Breast epithelium (tissue), 3 donors: ENCODE measurements around the gene MALRD1.

Experiments
- POLR2A ChIP-seq: fragments of 450-650 bp; IDR thresholded peaks from one replicate; pipeline ENCODE4 v1.6.1; 2016; ENCODE audit warnings: antibody characterized with exemption, mild to moderate bottlenecking, moderate library complexity
- POLR2AphosphoS5 ChIP-seq, 3 donors: sonication (generic); formaldehyde crosslinking; IDR thresholded peaks; one replicate each; pipeline ENCODE4 v1.6.1; 2017; ENCODE audit warnings: antibody characterized with exemption in 3 of 3
- TF ChIP-seq, protein P1 (sequence below), 3 donors: fragments of 450-650 bp; IDR thresholded peaks; one replicate each; pipeline ENCODE4 v1.5.1; 2016 to 2017; ENCODE audit warnings: antibody characterized with exemption in 3 of 3, mild to moderate bottlenecking in 3 of 3, moderate library complexity in 3 of 3

DNA sequence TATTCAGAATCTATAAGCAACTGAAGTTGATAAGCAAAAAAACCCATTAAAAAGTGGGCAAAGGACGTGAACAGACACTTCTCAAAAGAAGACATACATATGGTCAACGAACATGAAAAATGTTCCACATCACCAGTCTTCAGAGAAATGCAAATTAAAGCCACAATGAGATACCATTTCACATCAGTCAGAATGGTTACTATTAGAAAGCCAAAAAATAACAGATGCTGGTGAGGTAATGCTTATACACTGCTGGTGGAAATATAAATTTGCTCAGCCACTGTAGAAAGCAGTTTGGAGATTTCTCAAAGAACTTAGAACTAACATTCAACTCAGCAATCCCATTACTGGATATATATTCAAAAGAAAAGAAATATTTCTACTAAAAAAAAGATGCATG lies 434.8 kb downstream of the MALRD1 start:
- no peak for TF ChIP-seq POLR2A
- TF ChIP-seq, protein P1, sequence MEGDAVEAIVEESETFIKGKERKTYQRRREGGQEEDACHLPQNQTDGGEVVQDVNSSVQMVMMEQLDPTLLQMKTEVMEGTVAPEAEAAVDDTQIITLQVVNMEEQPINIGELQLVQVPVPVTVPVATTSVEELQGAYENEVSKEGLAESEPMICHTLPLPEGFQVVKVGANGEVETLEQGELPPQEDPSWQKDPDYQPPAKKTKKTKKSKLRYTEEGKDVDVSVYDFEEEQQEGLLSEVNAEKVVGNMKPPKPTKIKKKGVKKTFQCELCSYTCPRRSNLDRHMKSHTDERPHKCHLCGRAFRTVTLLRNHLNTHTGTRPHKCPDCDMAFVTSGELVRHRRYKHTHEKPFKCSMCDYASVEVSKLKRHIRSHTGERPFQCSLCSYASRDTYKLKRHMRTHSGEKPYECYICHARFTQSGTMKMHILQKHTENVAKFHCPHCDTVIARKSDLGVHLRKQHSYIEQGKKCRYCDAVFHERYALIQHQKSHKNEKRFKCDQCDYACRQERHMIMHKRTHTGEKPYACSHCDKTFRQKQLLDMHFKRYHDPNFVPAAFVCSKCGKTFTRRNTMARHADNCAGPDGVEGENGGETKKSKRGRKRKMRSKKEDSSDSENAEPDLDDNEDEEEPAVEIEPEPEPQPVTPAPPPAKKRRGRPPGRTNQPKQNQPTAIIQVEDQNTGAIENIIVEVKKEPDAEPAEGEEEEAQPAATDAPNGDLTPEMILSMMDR (IDR thresholded peaks at IDR 0.05): no peak
- TF ChIP-seq POLR2AphosphoS5 (IDR thresholded peaks at IDR 0.05): no peak
